AG04449 (cell line): ENCODE data around the gene SLCO4C1.
"Not testable (repeated sequence)": the region's sequence is repeated elsewhere in the genome, so short reads cannot be mapped to it uniquely, and the experiment has no call there.

Source experiments
- CTCF ChIA-PET: fragments of 350-600 bp; formaldehyde crosslinking; extraction: SDS; loops from one replicate; lab custom pipeline; 2021; ENCODE audit warnings: antibody characterized with exemption; lab: Yijun Ruan, JAX
- POLR2A ChIA-PET: fragments of 400-600, 350-600 bp; formaldehyde crosslinking; extraction: SDS; loops from one replicate; lab custom pipeline; 2020; ENCODE audit warnings: antibody characterized with exemption, inconsistent platforms; lab: Yijun Ruan, JAX
- DNase-seq: peaks from one replicate; pipeline ENCODE4 v3.0.0-alpha.2; 2010; ENCODE audit warnings: low read depth, low spot score
- H3K4me3 ChIP-seq: 2 replicates; pipeline ENCODE4 v1.5.1; 2011; ENCODE audit warnings: low read depth, mild to moderate bottlenecking, control low read depth, low read length
- CTCF ChIP-seq: IDR thresholded peaks from one replicate; pipeline ENCODE4 v1.5.1; 2011; ENCODE audit warnings: mild to moderate bottlenecking, moderate library complexity, low read length, control low read depth, inconsistent platforms; ENCODE audit not compliant: insufficient read depth; ENCODE audit errors: missing control alignments

The SLCO4C1 gene

GRCh38 chr5:102296178-102296817, at the start of gene SLCO4C1:
TSS of gene SLCO4C1 (minus strand) at chr5:102296284. CDS start at chr5:102296262, 22 bp downstream.
- no peak for DNase-seq
- CTCF ChIA-PET, result no interaction called here
- H3K4me3 ChIP-seq, result no peak within 1 kb of the TSS
- no peak for TF ChIP-seq CTCF
- POLR2A ChIA-PET, result no interaction called here

- POLR2A ChIA-PET, result no interaction called here
- H3K4me3 ChIP-seq, result no peak overlapping the region
- CTCF ChIA-PET, result no interaction called here
- DNase-seq, result no peak
- no peak for TF ChIP-seq CTCF
Observed at GRCh38 chr5:102341681-102342288, 45.7 kb upstream of the SLCO4C1 start.

- CTCF ChIA-PET, result no interaction called here
- no peak overlapping the region for H3K4me3 ChIP-seq
- POLR2A ChIA-PET, result no interaction called here
Observed at GRCh38 chr5:102324714-102325113, 28.6 kb upstream of the SLCO4C1 start.

GRCh38 chr5:102318801-102319200, 22.7 kb upstream of the SLCO4C1 start:
- H3K4me3 ChIP-seq, CTCF ChIA-PET, POLR2A ChIA-PET, DNase-seq: not testable (repeated sequence)

More at GRCh38 chr5:102324714-102325113, 28.6 kb upstream of the SLCO4C1 start:
- TF ChIP-seq CTCF, result no peak
- DNase-seq, result no peak

- no peak overlapping the region for H3K4me3 ChIP-seq
- ChIA-PET POLR2A (no interaction called here), CTCF (no interaction called here)
- no peak for TF ChIP-seq CTCF
- DNase-seq, result no peak
Observed at GRCh38 chr5:102314328-102314727, 18.2 kb upstream of the SLCO4C1 start.

GRCh38 chr5:102313912-102314311, 17.8 kb upstream of the SLCO4C1 start:
- CTCF ChIA-PET, result no interaction called here
- H3K4me3 ChIP-seq, result no peak overlapping the region
- TF ChIP-seq CTCF, result no peak
- POLR2A ChIA-PET, result no interaction called here
- no peak for DNase-seq
